ENCODE results near the gene TCERG1L. TPM values are rescaled to one million over a fixed set of nuclear protein-coding genes. Genes with fewer than 3 reads are reported as not detected.
"Not testable (repeated sequence)": the region's sequence is repeated elsewhere in the genome, so short reads cannot be mapped to it uniquely, and the experiment has no call there.

Gene TCERG1L
- total RNA-seq, 2 donors from 2014 or later = not detected

DNA sequence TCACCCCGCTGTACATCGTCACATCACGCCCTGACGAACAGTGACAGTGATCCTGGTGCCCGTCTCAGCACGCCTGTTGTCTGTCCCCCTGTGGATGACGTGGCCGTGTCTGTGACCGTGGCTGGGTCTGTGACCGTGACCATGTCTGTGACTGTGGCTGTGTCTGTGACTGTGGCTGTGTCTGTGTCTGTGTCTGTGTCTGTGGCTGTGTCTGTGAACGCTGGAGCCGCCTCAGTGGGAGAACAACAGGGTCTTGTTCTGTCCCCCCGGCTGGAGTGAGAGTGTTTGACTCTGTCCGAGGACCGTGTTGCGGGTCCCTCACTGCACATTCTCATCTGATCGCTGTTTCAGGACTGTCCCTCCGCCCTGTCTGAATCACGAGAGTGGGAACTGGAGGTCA is 202.2 kb downstream of the TCERG1L start:
- DNase-seq (no peak), ATAC-seq (peak in 1 of 2 donors; percentile 35)
- intact Hi-C loops (cut with DNase I) = no loop called here

- ATAC-seq (no peak), DNase-seq (no peak)
- intact Hi-C loops (cut with DNase I) = no loop called here
Observed at GRCh38 chr10:131107970-131108369, 203.6 kb downstream of the TCERG1L start.

GRCh38 chr10:131102676-131103075 is 208.8 kb downstream of the TCERG1L start:
- ATAC-seq (no peak), DNase-seq (no peak)
- intact Hi-C loops (cut with DNase I) = no loop called here

DNA sequence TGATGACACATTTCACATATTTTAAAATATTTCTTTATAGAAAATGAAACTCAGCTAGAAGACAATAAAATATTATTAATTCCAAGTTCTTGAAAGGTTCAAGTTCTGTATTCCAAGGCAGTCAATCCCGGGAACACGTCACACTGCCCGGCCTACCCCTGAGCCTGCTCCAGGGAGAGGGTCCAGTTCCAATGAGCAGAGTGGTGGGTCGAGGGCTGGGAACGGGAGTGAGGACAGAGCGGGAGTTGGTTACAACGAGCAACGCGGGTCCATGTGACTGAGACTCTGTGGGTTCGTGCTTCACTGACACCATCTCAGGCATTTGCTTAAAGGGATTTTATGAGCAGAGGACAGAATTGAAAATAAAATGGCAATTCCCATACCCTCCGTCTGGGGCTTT is 209.4 kb downstream of the TCERG1L start:
- intact Hi-C loops (cut with DNase I) = no loop called here
- ATAC-seq (no peak), DNase-seq (no peak)

DNA sequence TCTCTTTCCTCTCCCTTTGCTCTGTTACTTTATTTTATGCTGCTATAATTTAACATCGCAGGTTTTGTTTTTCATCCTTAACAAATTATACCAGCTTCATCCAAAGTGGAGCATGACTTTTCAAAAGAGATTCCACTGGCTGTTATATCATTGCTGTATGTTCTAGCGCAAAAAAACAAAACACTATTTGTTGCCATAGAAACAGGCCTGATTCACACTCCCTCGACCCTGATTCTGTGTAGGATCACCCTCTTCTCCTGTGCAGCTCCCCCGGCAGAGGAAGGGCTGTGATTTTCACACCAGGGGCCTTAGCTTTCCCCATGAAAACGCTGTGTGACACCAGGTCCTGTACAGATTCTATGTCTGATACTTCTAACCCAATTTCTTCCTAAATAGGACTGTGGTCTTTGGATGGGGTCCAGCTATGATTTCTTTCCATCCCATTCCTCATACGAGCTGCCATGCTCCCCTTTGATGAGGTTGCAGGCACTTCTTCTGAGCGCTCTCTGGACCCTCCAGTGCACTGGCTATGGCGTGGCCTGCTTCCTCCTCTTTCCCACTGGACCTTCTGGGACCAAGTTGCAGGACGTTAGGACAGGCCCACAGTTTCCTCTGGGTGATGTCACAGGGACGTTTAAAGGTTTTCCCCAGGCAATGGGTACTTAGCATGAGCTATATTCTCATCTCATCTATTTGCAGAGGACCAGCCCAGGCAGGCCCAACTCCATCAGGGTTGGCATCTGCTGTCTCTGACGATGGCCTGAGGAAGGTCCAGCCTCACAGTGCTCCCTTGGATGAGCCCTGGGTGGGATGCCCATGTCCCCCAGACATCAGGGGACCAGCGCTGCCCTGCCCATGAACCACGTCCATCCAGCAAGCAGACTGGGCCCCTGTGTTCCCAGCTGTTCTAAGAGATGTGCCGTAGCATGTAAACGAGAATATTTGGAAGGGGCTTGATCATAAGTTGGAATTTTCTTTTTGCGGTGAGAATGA is 210.8 kb downstream of the TCERG1L start:
- peak in 1 of 2 donors; percentile 81 for ATAC-seq
- intact Hi-C loops (cut with DNase I); DNase-seq: not testable (repeated sequence)

- intact Hi-C loops (cut with DNase I) = no loop called here
- ATAC-seq (no peak), DNase-seq (no peak)
Observed at GRCh38 chr10:131099028-131099726, 212.3 kb downstream of the TCERG1L start.

GRCh38 chr10:131098416-131098952 is 213.0 kb downstream of the TCERG1L start:
- DNase-seq = no peak
- intact Hi-C loops (cut with DNase I) = no loop called here
- no peak for ATAC-seq

DNA sequence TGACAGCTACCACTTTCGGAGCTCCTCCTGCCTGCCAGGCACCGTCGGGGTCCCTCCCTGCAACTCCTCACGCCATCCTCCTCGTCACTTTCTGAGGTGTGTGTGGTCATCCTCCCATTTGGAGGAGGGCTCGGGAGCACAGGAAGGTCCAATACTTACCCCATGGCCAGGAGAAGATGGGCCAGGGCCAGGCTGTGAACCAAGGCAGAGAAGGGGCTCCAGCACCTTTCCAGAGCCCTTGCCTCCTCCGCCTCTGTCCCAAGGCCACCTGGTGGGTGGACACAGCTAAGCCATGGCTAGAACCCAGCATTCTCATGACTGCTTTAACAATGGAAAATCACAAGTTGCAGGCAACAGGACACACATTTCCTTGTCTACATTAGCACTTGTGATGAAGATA is 215.5 kb downstream of the TCERG1L start:
- intact Hi-C loops (cut with DNase I) = no loop called here
- no peak for ATAC-seq
- DNase-seq = no peak

DNA sequence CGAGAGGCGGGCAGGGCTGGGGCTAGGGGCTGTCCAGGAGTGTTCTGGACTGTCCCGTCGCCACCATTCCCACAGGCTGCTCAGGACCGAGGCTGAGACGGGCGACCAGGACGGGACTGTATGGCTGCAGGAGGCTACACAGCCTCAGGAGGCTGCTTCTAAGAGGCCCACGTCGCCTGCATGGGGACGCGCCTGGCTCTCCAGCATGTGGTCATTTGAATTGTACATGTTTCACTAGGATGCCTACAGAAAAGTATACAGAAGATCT is 216.3 kb downstream of the TCERG1L start:
- intact Hi-C loops (cut with DNase I) = no loop called here
- ATAC-seq (peak in 1 of 2 donors; percentile 10), DNase-seq (no peak)

- intact Hi-C loops (cut with DNase I) = no loop called here
- ATAC-seq (peak; percentile 67 to 89), DNase-seq (peak; percentile 52)
Observed at GRCh38 chr10:131094527-131095312, 216.8 kb downstream of the TCERG1L start.

DNA sequence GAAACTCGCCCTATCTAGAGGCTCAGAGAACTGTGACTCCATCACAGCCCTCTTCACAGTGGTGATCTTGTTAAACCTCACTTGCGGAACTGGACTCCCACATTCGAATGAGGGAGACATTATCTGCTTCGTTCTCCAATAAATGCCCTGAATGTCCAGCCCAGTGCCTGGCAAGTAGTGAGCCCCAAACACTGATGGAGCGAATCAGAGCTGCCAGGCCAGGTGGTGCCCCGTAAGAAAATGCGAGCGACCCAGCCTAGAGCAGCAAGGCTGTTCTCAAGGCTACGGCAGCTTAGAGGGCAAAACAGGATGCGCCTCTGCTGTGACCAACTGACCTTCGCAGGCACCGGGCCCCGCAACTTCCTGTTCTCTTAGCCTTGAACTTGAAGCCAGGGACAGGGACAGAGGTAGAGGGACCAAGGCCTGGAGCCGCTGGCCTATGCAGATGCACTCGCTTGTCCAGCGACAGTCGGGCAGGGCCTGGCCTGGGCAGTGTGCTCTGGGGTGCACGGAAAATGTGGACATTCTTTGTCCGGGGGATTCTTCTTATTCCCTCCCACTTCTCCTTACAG is 217.6 kb downstream of the TCERG1L start:
- ATAC-seq = no peak
- intact Hi-C loops (cut with DNase I) = no loop called here
- DNase-seq = no peak

- ATAC-seq (no peak), DNase-seq (no peak)
- intact Hi-C loops (cut with DNase I) = no loop called here
Observed at GRCh38 chr10:131093346-131093745, 218.2 kb downstream of the TCERG1L start.

DNA sequence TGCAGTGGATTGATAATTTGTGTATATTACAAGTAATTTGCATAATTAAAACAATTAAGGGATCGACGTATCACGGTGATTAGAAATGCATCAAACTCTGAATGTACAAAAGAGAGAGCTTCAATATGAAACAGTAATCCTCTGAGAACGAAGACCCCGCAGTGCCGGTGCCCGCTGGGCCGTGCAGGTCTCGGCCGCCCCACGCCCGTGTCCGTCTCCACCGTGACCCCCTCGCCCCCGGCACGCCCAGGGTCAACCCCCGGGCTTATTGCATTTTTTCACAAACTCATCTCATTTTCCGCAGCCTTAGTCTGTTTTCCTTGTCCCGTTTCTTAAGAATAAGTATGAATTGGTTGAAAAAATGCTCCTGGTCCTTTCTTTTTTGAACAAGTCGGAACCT is 218.6 kb downstream of the TCERG1L start:
- DNase-seq (no peak), ATAC-seq (no peak)
- intact Hi-C loops (cut with DNase I) = no loop called here

DNA sequence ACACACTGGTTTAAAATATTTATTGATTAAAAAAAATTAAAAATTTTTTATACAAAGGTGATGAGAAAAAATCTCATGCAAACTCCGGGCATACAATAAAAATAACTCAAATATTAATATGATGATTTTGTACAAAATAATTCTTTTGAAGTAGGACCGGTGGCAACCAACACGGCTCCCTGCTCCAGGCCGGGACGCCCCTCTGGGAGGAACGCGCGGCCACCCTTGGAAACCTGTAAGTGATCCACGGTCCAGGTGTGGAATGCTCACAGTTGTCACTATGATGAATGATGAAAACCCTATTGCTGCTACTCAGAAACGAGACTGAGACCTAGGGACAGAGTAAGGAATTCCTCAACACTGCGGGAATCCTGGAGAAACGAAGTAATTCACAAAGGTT is 219.1 kb downstream of the TCERG1L start:
- ATAC-seq (no peak), DNase-seq (no peak)
- intact Hi-C loops (cut with DNase I) = no loop called here

GRCh38 chr10:131091682-131092081 is 219.8 kb downstream of the TCERG1L start:
- no peak for ATAC-seq
- intact Hi-C loops (cut with DNase I) = no loop called here
- DNase-seq = no peak

GRCh38 chr10:131090761-131091661 is 220.5 kb downstream of the TCERG1L start:
- DNase-seq = no peak
- intact Hi-C loops (cut with DNase I) = no loop called here
- ATAC-seq = no peak

DNA sequence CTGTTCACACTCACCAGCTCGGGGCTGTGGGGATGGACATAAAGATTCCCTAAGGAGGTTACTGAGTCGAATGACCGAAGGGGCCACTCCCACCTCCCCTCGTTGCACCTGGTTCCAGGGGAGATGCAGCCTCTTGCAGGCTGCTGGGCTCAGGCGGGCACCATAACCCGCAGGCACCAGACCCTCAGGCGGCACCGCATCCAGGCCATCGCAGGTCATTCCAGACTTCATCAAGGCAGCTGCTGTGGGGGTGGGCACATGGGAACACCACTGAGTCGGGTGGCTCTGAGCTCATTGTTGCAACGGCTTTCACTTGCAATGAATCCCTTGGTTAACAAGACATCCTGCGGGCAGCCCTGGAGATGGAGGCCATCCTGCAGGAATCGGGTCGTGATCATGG is 221.7 kb downstream of the TCERG1L start:
- intact Hi-C loops (cut with DNase I) = no loop called here
- no peak for DNase-seq
- ATAC-seq = no peak

- no peak for DNase-seq
- intact Hi-C loops (cut with DNase I) = no loop called here
- no peak for ATAC-seq
Observed at GRCh38 chr10:131089150-131089549, 222.4 kb downstream of the TCERG1L start.

Measured in left cardiac atrium (tissue), 4 donors.